CD14-positive monocyte (primary cell): ENCODE measurements around the gene PVR. TPM values are rescaled to one million over a fixed set of nuclear protein-coding genes. Genes with fewer than 3 reads are reported as not detected.

ENCODE experiments used
- DNase-seq, 3 donors: peaks; one replicate each; pipeline ENCODE4 v3.0.0-alpha.2; 2011 to 2022
- H2AFZ ChIP-seq: 2 replicates; pipeline ENCODE4 v1.6.0; 2012; ENCODE audit warnings: mild to moderate bottlenecking, low read depth, low read length, inconsistent platforms; ENCODE audit not compliant: insufficient read depth, poor library complexity, severe bottlenecking
- H3K27ac ChIP-seq, 2 donors: 1 replicate in 1 of 2; 2 replicates in 1 of 2; pipeline ENCODE4 v1.5.1; 2012 to 2013; ENCODE audit warnings: low read length in 2 of 2, control low read depth in 1 of 2, inconsistent platforms in 1 of 2, low read depth in 1 of 2, mild to moderate bottlenecking in 1 of 2
- H3K27me3 ChIP-seq, 2 donors: one replicate each; pipeline versions ENCODE4 v1.6.0 to v1.6.1; 2011 to 2013; ENCODE audit warnings: low read length in 2 of 2; ENCODE audit not compliant: control insufficient read depth in 2 of 2, insufficient read depth in 2 of 2
- H3K36me3 ChIP-seq, 2 donors: replicated peaks in 1 of 2; 1 replicate in 1 of 2; 2 replicates in 1 of 2; pipeline versions ENCODE4 v1.5.1 to v1.6.1; 2012 to 2013; ENCODE audit warnings: low read length in 2 of 2, control low read depth in 1 of 2, inconsistent platforms in 1 of 2, mild to moderate bottlenecking in 1 of 2; ENCODE audit not compliant: insufficient read depth in 2 of 2, control insufficient read depth in 1 of 2
- H3K4me1 ChIP-seq, 2 donors: 1 replicate in 1 of 2; 2 replicates in 1 of 2; pipeline versions ENCODE4 v1.5.1 to v1.6.1; 2012 to 2013; ENCODE audit warnings: low read length in 2 of 2, control low read depth in 1 of 2, inconsistent platforms in 1 of 2, mild to moderate bottlenecking in 1 of 2, moderate library complexity in 1 of 2; ENCODE audit not compliant: insufficient read depth in 2 of 2, control insufficient read depth in 1 of 2
- H3K4me2 ChIP-seq: replicated peaks from 2 replicates; pipeline ENCODE3; 2012; ENCODE audit warnings: low read length, moderate library complexity, mild to moderate bottlenecking; ENCODE audit not compliant: poor library complexity, severe bottlenecking; ENCODE audit errors: extremely low read depth
- H3K4me3 ChIP-seq, 3 experiments: fragments of 200-600 bp in 1 of 3; sonication (generic) in 1 of 3; replicated peaks in 1 of 3; 1 replicate in 2 of 3; 2 replicates in 1 of 3; pipeline ENCODE4 v1.5.1; 2011 to 2013; ENCODE audit warnings: low read length in 3 of 3, mild to moderate bottlenecking in 3 of 3, control low read depth in 2 of 3, low read depth in 2 of 3, inconsistent platforms in 1 of 3, moderate library complexity in 1 of 3
- H3K79me2 ChIP-seq: 2 replicates; pipeline ENCODE4 v1.6.0; 2012; ENCODE audit warnings: mild to moderate bottlenecking, control low read depth, inconsistent platforms, low read length, moderate library complexity; ENCODE audit not compliant: insufficient read depth
- H3K9ac ChIP-seq: 2 replicates; pipeline ENCODE4 v1.6.0; 2017; ENCODE audit warnings: low read length, mild to moderate bottlenecking; ENCODE audit not compliant: insufficient read depth, poor library complexity, severe bottlenecking
- H3K9me3 ChIP-seq, 2 donors: replicated peaks in 1 of 2; 1 replicate in 1 of 2; 2 replicates in 1 of 2; pipeline versions ENCODE4 v1.5.1 to v1.6.1; 2012 to 2013; ENCODE audit warnings: low read length in 2 of 2, control low read depth in 1 of 2; ENCODE audit not compliant: control insufficient read depth in 1 of 2, insufficient read depth in 1 of 2
- H4K20me1 ChIP-seq: 2 replicates; pipeline ENCODE4 v1.6.0; 2012; ENCODE audit warnings: mild to moderate bottlenecking, low read length, control low read depth, moderate library complexity; ENCODE audit not compliant: insufficient read depth
- H3K27ac Mint-ChIP-seq, 7 donors: one replicate each; pipeline ENCODE4 v1.8.0; 2020; ENCODE audit warnings: mild to moderate bottlenecking in 7 of 7, mixed read lengths in 7 of 7, moderate library complexity in 6 of 7, inconsistent platforms in 2 of 7
- H3K27me3 Mint-ChIP-seq, 3 donors: one replicate each; pipeline ENCODE4 v1.8.0; 2021 to 2022; ENCODE audit warnings: low read depth in 3 of 3, mild to moderate bottlenecking in 3 of 3, mixed read lengths in 3 of 3, moderate library complexity in 3 of 3, inconsistent platforms in 1 of 3
- H3K36me3 Mint-ChIP-seq, 2 donors: one replicate each; pipeline ENCODE4 v1.8.0; 2020; ENCODE audit warnings: mixed read lengths in 2 of 2, inconsistent platforms in 1 of 2, mild to moderate bottlenecking in 1 of 2
- H3K4me1 Mint-ChIP-seq: one replicate; pipeline ENCODE4 v1.8.0; 2020; ENCODE audit warnings: mild to moderate bottlenecking, mixed read lengths
- H3K4me3 Mint-ChIP-seq, 2 donors: one replicate each; pipeline ENCODE4 v1.8.0; 2020; ENCODE audit warnings: mild to moderate bottlenecking in 2 of 2, mixed read lengths in 2 of 2, moderate library complexity in 1 of 2
- H3K9me3 Mint-ChIP-seq, 7 donors: one replicate each; pipeline ENCODE4 v1.8.0; 2020 to 2022; ENCODE audit warnings: mixed read lengths in 7 of 7, mild to moderate bottlenecking in 6 of 7, moderate library complexity in 6 of 7, inconsistent platforms in 2 of 7
- CTCF ChIP-seq: fragments of 200-600 bp; IDR thresholded peaks from one replicate; pipeline ENCODE4 v1.8.0; 2022; ENCODE audit warnings: antibody characterized with exemption, mild to moderate bottlenecking
- WGBS: methylation state at CpG from one replicate; pipeline ENCODE4 v1.1.5; 2013; ENCODE audit warnings: missing lambda C conversion rate; ENCODE audit not compliant: insufficient coverage; 5-methylcytosine and 5-hydroxymethylcytosine counted together
- intact Hi-C, 2 donors: fragments of 100-400 bp; cut with micrococcal nuclease; formaldehyde crosslinking; loops; one replicate each; pipeline versions ENCODE4 v1.15.0 to v1.15.1; 2023
- polyA plus RNA-seq, 3 donors: library from polyadenylated mRNA; depleted of rRNA in 1 of 3; unstranded in 2 of 3; stranded (reverse) in 1 of 3; fragments of 300-500 nt in 2 of 3; fragments of >200 nt in 1 of 3; fragmentation: Illumina TruSeq in 2 of 3; gene quantifications; 1 replicate in 2 of 3; 2 replicates in 1 of 3; pipeline ENCODE4 v1.2.3, GENCODE V29; 2012 to 2021

The PVR gene
- polyA plus RNA-seq, 3 donors, result 10.1 to 20.2 (median 12.9) TPM

GRCh38 chr19:44696939-44697669 is 53.4 kb downstream of the PVR start:
- Histone ChIP-seq H3K27me3 (peaks cover 0 to 10% of the 10 kb centered on the region in 2 donors), H3K36me3 (no peaks in the 10 kb centered on the region), H3K9me3 (no peaks in the 10 kb centered on the region), H3K79me2 (no peaks in the 10 kb centered on the region), H4K20me1 (no peaks in the 10 kb centered on the region), H3K4me1 (peaks cover 7 to 15% of the 10 kb centered on the region in 2 donors), H3K4me3 (no peak overlapping the region), H3K9ac (no peak overlapping the region), H2AFZ (no peak overlapping the region), H3K4me2 (no peak overlapping the region), H3K27ac (no peak overlapping the region)
- Mint-ChIP-seq H3K4me1 (peaks cover 13% of the 10 kb centered on the region), H3K27me3 (peaks cover 13 to 15% (median 15%) of the 10 kb centered on the region in 3 donors), H3K9me3 (no peaks in the 10 kb centered on the region), H3K27ac (no peak overlapping the region), H3K36me3 (peaks cover 0 to 2% of the 10 kb centered on the region in 2 donors), H3K4me3 (peak overlapping the region in 1 of 2 donors; percentile 56)
- DNase-seq, result no peak
- WGBS, result 52% methylated on average over 17 of the region's 22 CpGs
- no peak for TF ChIP-seq CTCF
- intact Hi-C loops, result no loop called here

GRCh38 chr19:44697670-44698034 is 53.9 kb downstream of the PVR start:
- peaks cover 13 to 15% (median 15%) of the 10 kb centered on the region in 3 donors for H3K27me3 Mint-ChIP-seq
- Histone ChIP-seq H3K9ac (no peak overlapping the region), H4K20me1 (no peaks in the 10 kb centered on the region), H3K36me3 (no peaks in the 10 kb centered on the region), H3K4me2 (no peak overlapping the region), H2AFZ (no peak overlapping the region), H3K9me3 (no peaks in the 10 kb centered on the region), H3K27ac (no peak overlapping the region), H3K4me1 (peaks cover 2 to 9% of the 10 kb centered on the region in 2 donors), H3K27me3 (peaks cover 0 to 10% of the 10 kb centered on the region in 2 donors), H3K4me3 (no peak overlapping the region), H3K79me2 (no peaks in the 10 kb centered on the region)
- no peak overlapping the region for H3K4me3 Mint-ChIP-seq
- intact Hi-C loops, result no loop called here
- H3K9me3 Mint-ChIP-seq, result no peaks in the 10 kb centered on the region
- H3K27ac Mint-ChIP-seq, result peak overlapping the region in 1 of 7 donors; percentile 37
- H3K4me1 Mint-ChIP-seq, result peaks cover 8% of the 10 kb centered on the region
- WGBS, result 95% methylated on average over 4 of the region's 4 CpGs
- peaks cover 0 to 2% of the 10 kb centered on the region in 2 donors for H3K36me3 Mint-ChIP-seq
- TF ChIP-seq CTCF, result no peak
- DNase-seq, result no peak
